Ramos (cell line): ENCODE results near the gene ZMAT5.
"Not testable (repeated sequence)": the region's sequence is repeated elsewhere in the genome, so short reads cannot be mapped to it uniquely, and the experiment has no call there.

Experiments used
- in situ Hi-C: fragments of 300-500 bp; cut with MboI; formaldehyde crosslinking; loops from one replicate; pipeline ENCODE4 v1.14.3; 2022; ENCODE audit warnings: low sequenced_read_pairs; ENCODE audit not compliant: unreplicated experiment

Gene ZMAT5

DNA sequence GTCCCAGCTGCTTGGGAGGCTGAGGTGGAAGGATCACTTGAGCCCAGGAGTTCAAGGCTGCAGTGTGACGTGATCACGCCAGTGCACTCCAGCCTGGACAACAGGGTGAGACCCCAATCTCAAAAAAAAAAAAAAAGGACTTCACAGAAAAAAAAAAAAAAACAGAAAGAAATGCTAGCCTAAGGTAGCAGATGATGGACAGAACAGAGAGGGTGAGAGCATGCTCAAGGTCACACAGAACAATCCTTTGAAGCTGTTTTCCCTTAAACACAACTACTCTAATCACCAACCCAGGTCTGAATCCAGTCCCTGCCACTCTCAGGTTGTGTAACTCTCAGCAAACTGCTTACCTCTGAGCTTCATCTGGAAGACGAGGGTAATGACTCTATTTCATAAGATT is 9.7 kb downstream of the ZMAT5 start:
- in situ Hi-C loops, result no loop called here

DNA sequence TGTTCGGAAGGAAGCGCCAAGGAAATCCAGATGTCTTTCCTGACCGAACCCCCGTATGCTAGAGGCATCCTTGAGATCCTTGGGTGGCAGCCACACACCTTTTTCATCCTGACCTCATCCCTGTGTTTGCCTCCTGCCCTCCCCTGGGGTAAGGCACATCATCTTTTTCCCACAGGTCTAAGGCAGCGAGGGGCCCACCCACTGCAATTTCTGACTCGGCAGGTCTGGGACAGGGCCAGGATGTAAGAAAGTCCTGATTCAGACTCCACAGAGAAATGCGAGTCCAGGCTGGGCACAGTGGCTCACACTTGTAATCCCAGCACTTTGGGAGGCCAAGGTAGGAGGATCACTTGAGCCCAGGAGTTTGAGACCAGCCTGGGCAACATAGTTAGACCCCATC is 10.5 kb downstream of the ZMAT5 start:
- in situ Hi-C loops, result no loop called here

DNA sequence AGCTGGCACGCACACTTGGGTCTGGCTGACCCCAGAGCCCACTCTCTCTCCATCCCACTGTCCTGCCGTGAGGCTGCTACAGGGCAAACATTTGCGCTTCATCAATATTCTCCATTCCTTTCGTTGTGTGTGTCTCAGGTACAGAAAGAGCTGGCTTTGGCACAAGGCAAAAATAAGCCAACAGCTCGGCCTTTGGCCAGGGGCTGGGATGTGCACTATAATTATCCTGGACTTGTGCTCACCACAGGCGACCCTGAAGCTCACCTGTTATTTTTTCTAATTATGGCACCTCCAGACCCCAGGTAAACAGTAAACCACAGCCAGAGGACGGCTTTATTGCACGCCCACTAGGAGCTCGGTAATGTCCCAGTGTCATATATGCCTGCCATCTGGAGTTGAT is 10.9 kb downstream of the ZMAT5 start:
- in situ Hi-C loops, result no loop called here

DNA sequence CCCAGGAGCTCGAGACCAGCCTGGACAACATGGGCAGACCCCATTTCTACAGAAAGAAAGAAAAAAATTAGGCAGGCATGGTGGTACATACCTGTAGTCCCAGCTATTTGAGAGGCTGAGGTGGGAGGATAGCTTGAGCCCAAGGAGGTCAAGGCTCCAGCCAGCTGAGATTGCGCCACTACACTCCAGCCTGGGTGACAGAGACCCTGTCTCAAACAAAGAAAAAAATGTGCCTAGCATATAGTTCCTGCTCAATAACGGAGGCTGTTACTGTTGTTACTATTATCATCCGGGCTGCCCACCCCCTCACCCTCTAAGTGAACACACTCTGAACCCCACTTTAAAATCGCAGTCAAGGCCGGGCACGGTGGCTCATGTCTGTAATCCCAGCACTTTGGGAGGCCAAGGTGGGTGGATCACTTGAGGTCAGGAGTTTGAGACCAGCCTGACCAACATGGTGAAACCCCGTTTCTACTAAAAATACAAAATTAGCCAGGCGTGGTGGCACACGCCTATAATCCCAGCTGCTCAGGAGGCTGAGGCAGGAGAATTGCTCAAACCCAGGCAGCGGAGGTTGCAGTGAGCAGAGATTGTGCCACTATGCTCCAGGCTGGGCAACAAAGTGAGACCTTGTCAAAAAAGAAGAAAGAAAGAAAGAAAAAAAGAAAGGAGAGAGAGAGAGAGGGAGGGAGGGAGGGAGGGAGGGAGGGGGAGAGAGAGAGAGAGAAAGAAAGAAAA is 12.0 kb downstream of the ZMAT5 start:
- in situ Hi-C loops, result not testable (repeated sequence)

DNA sequence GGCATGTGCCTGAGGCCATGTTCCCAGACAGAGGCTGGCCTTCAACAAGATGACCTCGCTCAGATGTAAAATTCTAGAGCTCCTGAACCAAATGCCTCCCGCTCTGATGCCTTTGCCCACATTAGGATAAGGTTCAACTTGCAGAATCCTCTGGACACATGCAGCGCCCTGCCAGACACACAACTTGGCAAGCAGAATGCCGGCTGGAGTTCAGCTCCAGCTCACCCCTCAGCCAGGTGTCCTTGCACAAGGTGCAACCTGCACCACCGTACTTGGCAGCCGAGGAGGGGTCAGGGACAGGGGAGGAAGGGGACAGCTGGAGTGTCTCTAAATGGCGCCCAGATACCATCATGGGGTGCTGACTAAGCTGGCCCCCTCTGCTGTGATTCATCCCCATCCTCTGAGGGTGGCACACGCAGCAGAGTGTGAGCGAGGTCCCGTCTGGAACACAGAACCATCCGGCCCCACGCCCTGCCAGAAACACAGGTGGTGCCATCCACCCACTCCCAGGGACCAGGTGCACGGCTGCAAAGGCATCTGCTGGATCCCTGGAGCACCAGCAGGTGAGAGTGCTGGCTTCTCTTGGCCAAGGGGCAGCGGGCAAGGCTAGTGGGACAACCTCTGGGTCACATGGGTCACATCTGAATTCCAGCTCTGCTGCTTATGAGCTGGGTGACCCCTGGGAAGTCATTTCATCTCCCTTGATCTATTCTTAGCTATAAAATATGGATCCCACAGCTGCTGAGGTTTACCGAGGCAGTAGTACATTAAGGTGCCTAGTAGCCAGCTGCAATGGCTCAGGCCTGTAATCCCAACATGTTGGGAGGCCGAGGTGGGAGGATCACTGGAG is 12.8 kb downstream of the ZMAT5 start:
- in situ Hi-C loops, result no loop called here

DNA sequence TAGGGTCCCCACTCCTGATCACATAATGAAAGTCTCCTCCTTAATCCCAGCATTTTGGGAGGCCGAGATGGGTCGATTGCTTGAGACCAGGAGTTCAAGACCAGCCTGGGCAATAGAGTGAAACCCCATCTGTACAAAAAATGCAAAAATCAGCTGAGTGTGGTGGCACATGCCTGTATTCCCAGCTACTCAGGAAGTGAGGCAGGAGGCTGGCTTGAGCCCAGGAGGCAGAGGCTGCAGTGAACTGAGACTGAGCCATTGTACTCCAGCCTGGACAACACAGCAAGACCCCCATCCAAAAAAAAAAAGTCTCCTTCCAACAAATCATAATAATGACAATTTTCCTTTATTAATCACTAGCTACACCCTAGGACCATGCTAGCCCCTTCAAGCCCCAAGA is 15.1 kb downstream of the ZMAT5 start:
- in situ Hi-C loops, result no loop called here

DNA sequence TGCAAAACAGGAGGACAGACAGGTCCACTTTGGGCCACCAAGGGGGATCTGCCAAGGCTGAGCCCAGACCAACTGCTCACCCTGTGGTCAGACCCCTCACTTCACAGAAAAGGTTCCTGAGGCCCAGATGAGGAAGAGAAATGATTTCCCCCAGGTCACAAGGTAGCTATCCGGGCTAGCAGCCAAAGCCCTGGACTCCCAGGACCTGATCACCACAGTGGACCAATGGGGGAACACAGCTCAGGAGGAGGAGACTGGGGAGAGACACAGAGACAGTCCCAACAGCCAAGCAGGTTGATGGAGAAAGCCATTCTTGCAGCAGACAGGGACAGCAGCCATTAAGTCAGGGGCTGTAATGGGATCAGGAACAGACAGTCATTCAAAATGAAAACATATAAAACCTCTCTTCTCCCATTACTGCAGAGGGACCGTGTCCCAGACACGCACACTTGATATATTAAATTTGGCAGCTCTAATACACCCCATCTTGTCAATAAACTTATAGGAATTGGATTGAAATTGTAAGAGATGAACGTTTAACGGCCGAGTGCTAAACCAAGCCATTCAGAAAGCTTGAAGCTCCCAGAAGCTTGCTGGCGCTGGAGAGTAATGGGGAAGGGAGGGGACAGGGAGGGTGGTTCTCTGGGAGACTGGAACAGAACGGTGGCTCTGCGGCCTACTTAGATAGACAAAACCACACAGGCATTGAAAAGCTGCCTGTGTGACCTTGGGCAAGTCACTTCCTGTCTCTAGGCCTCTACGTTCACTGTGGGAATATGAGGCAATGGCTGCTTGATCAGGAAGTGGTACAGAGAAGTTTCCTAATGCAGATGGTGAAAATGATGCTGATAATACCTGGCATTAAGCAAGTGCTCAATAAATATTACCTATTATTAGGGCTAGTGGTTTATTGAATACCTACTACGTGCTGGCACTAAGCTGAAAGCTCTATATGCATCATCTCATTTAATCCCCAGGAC is 16.0 kb downstream of the ZMAT5 start:
- in situ Hi-C loops, result no loop called here

DNA sequence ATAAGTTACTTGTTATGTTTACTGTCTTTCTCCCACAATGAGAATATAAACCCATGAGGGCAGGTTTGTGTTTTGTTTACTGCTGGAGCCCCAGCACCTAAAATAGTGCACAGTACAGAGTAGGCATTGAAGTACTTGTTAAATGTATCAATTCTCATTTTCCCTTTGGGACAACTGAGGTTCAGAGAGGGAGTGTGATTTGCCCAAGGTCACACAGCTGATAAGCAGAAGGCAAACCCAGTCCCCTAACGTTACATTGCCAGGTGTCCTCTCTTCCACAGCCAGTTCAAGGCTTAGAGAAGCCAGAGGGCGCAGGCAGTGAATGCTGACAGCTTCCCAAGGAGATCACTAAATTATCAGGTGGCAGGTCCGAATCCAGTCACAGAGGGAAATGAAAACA is 16.8 kb downstream of the ZMAT5 start:
- in situ Hi-C loops, result no loop called here

DNA sequence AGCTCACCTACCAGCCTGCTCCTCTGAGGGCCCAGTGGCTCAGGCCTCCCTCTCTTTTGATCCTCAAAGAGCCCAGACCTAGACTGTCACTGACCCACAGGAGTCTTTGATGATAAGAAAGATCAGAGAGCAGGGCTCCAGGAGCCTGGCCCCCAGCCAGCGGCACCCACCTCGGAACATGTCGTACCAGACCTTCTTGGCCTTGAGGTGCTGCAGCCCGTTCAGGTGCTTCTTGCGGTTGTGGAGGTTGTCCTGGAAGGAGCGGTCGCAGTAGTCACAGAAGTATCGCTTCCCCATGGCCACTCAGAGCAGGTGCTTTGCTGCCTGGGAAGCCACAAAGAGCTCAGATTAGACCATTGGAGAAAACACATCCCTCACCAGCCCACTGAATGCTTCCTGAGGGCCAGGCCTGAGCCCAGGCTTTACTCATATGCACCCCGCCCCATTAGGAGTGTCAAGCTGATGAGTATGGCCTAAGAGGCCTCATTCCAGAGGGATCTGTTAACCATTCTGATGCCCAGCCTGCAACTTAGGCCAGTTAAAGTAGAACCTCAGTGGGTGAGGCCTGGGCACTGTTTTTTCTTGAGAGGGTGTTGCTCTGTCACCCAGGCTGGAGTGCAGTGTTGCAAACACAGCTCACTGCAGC is 18.4 kb downstream of the ZMAT5 start:
- in situ Hi-C loops, result no loop called here

DNA sequence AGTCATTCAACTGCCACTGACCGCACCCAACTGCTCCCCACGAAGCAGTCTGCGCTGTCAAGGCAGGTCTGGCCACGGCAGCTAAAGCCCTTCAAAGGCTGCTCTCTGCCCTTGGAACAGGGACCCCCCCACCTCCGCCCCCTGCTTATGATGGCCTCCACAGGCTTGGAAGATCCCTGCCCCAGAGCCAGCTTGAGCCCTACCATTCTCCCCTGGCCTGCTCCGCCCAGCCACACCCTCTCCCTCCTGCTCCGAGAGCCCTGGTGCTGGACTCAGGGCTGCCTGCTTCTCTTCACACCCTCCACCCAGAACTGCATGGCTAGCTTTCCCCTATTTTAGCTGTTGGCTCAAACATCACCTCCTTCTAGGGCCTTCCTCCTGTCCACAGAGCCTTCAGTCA is 19.0 kb downstream of the ZMAT5 start:
- in situ Hi-C loops, result no loop called here

DNA sequence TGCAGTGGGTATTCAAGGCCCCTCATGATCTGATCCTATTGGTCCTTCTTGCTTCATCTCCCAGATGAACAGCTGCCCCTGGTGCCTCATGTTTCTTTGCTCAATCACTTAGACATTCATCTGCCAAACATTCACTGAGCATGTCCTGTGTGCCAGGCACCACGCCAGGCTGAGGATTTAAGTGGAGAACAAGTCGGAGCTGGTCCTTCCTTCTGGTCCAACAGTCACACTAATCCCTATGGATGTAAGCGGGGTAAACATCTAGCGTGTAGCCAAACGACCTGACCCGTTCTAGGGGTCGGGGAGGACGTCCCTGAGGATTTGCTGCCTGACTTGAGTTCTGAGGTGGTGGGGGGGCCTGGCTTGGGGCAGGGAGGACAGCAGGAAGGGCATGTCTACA is 21.9 kb downstream of the ZMAT5 start:
- in situ Hi-C loops, result no loop called here

DNA sequence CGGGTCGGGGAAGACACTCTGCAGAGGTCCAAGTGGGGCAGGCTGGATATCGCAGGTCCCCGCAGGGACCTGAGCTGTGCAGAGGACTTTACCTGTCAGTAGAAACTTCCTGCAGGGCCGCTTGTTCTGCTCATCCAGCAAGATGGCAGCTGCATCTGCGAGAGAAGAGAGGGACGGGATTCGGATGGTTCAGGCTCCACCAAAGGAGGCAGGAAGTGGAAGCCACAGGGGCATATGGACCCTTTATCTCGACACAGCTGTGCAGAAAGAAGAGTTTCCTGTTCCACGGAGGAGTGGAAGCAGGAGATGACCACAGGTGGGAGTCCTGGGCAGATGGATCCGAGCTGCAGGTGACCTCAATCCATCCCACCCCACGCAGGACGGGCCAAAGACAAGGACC is 24.5 kb downstream of the ZMAT5 start:
- in situ Hi-C loops, result no loop called here

DNA sequence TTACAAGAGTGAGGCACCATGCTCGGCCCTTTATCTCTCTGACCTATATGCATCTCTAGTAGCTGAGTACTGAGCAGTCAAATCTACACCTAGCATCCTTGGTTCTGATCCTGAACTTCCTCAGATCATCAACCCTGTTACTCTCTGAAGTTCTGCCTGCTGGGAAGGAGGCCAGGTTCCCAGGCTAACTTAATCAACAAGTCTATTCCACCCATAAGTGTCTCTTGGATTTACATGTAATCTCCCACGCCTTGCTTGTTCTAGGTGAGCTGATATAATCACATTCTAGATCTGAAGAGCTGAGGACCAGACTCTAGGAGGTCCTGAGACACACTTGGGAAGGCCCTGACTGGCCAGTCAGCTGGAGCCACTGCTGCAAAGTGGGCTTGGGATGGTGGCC is 24.9 kb downstream of the ZMAT5 start:
- in situ Hi-C loops, result no loop called here

DNA sequence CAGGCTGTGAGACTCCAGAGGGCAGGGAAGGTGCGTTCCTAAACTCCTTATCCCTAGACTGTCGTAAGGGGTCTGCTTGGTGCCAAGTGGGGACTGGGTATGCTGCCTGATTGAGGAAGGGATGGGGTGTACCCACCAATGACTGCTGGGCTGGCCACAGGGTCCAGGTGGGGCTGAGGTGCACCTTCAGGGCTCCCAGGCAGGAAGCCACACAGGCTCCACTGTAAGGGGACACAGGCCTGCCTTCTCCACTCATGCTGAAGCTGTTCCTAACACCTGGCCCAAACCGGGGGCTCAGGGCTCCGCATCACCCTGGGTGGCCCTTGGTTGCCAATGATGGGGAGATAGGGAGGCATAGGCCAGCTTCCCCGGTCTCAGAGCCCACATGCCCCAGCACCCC is 26.6 kb downstream of the ZMAT5 start:
- in situ Hi-C loops, result no loop called here

DNA sequence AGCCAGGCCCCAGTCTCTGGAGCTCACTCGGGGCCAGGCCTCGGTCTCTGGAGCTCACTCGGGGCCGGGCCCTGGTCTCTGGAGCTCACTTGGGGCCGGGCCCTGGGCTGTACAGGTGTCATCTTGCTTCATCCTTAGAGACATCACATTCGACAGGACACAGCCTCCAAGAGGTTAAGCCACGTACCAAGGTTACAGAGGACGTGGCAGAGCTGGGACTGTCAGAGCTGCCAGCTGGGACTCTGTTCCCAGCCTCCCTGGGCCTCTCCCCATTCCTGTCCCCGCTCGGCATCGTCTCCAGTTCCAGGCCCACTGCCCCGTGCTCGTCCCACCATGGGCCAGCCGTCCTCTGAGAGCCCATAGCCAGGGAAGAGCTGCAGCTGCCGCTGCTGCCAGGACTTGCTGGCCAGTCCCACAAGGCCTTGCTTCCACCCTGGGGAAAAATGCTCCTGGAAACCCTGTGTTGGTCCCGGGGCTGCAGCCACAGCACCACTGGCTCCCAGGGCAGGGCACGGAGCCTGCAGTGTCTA is 27.4 kb downstream of the ZMAT5 start:
- in situ Hi-C loops, result no loop called here

DNA sequence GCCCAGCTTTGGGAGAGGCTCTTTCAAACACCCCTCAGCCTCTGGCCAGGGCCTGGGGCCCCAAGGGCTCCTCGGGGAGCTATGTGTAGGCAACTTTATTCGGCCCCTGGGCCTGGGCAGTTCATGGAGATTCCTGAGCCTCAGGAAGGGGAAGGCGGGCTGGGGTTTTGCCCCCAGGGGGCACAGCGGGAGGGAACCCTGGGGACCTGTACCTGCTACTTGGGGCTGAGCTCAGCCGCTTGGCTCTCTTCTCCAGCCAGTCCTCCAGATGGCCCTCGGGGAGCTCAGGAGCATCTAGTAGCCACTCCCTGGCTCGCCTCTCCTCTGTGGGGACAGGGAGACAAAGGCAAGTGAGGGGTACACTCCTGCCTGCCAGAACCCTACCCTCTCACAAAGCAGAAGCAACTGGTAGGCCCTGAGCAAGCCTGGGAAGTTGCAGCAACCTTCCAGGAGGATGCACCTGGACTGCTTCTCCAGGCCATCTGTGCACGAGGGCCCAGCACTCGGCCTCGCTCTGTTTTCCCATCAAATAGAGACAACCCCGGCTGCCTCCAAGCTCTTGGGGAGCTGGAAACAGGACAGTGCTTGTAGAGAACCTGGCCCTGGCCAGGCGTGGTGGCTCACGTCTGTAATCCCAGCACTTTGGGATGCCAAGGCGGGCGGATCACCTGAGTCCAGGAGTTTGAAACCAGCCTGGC is 28.5 kb downstream of the ZMAT5 start:
- in situ Hi-C loops, result no loop called here

DNA sequence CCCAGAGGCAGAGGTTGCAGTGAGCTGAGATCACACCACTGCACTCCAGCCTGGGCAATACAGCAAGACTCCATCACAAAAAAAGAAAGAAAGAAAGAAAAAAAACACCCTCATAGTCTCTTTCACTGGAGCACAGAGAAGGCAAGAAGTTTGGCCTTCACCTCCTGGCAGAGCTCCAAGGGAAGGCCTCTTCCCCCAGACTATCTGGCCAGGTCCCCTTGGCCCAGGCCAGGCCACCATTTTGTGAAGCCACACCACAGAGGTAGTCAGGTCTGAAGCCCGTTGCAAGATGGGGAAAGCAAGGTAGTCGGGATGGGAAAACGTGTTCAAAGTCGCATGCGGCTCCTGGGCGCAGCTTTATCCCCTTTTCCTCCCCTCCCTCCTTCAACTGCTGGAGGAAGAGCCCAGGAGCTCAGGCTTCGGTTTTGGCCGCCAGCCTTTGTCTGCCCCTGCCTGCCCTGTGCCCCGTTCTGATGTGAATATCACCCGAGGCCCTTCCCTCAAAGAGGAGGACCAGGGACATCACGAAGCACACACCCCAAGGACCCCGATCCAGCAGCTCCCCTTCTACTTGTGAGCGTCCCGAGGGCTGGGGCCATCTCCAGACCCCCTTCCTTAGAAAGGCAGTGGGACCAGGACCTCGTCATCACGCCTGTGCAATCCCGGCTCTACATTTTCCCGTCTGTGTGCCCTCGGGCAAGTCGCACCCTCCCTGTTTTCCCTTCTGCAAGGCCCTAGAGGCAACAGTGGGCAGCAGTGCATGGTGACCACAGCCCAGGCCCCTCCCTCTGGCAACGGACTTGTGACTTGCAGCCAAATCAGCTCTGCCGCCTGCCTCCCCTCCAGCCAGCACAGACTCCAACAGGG is 29.3 kb downstream of the ZMAT5 start:
- in situ Hi-C loops, result no loop called here

DNA sequence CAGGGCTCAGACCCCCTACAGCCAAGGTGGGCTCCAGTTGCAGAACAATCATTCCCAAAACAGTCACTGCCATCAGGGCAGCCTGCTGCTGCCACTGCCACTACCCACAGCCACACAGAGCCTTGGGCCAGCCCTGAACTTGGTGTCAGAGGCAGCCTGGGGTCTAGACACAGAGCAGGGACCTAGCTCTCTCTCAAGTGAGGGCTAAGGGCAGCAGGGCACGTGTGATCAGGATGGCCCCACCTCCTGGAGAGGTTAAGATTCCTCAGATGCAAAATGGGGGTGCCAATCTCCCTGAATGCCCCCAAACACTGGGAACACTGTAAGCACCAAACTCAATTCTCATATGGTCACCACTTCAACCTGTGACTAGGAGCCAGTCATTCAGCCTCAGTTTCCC is 31.4 kb downstream of the ZMAT5 start:
- in situ Hi-C loops, result no loop called here
